CD4-positive, alpha-beta T cell (primary cell): ENCODE data around the gene TPCN1. TPM values are rescaled to one million over a fixed set of nuclear protein-coding genes. Genes with fewer than 3 reads are reported as not detected.

ENCODE experiments used
- ATAC-seq: fragments of 200-7000 bp; cut with Tn5 transposase; one replicate; pipeline ENCODE4 v1.10.0; 2022; ENCODE audit warnings: mild to moderate bottlenecking; ENCODE audit not compliant: poor library complexity
- CTCF ChIA-PET: fragments of 350-600 bp; sonication (Branson Sonifier 250); formaldehyde crosslinking; loops from one replicate; lab custom pipeline; 2021; ENCODE audit warnings: antibody characterized with exemption, inconsistent platforms; lab: Charles Lee
- POLR2A ChIA-PET: fragments of 350-600 bp; sonication (Branson Sonifier 250); formaldehyde crosslinking; loops from one replicate; lab custom pipeline; 2021; ENCODE audit warnings: antibody characterized with exemption, inconsistent platforms; lab: Charles Lee
- DNase-seq, 14 experiments: peaks; one replicate each; pipeline ENCODE4 v3.0.0-alpha.2; 2013 to 2020; ENCODE audit warnings: mixed read lengths in 2 of 14
- H3K27ac ChIP-seq, 2 donors: one replicate each; pipeline versions ENCODE4 v1.5.1 to v1.7.0; 2013; ENCODE audit warnings: low read length in 2 of 2, low read depth in 1 of 2, mild to moderate bottlenecking in 1 of 2
- H3K27me3 ChIP-seq, 2 experiments: 1 replicate in 1 of 2; 2 replicates in 1 of 2; pipeline versions ENCODE4 v1.6.1 to v1.7.0; 2013; ENCODE audit warnings: low read length in 2 of 2, control low read depth in 1 of 2, mild to moderate bottlenecking in 1 of 2, moderate library complexity in 1 of 2; ENCODE audit not compliant: insufficient read depth in 2 of 2, control insufficient read depth in 1 of 2
- H3K36me3 ChIP-seq: one replicate; pipeline ENCODE4 v1.6.1; 2013; ENCODE audit warnings: low read length, control low read depth; ENCODE audit not compliant: insufficient read depth
- H3K4me1 ChIP-seq: one replicate; pipeline ENCODE4 v1.6.1; 2013; ENCODE audit warnings: low read length, control low read depth; ENCODE audit not compliant: insufficient read depth
- H3K4me3 ChIP-seq: one replicate; pipeline ENCODE4 v1.5.1; 2013; ENCODE audit warnings: mild to moderate bottlenecking, low read length, moderate library complexity
- H3K9me3 ChIP-seq, 2 experiments: 1 replicate in 1 of 2; 2 replicates in 1 of 2; pipeline versions ENCODE4 v1.6.1 to v1.7.0; 2013; ENCODE audit warnings: low read length in 2 of 2, mild to moderate bottlenecking in 2 of 2, control low read depth in 1 of 2, moderate library complexity in 1 of 2; ENCODE audit not compliant: control insufficient read depth in 1 of 2, insufficient read depth in 1 of 2
- H3K27ac Mint-ChIP-seq: one replicate; pipeline ENCODE4 v1.8.0; 2020; ENCODE audit warnings: mixed read lengths
- H3K27me3 Mint-ChIP-seq: one replicate; pipeline ENCODE4 v1.8.0; 2021; ENCODE audit warnings: mixed read lengths
- H3K36me3 Mint-ChIP-seq: one replicate; pipeline ENCODE4 v1.8.0; 2021; ENCODE audit warnings: low read depth, mixed read lengths
- H3K4me1 Mint-ChIP-seq: one replicate; pipeline ENCODE4 v1.8.0; 2021; ENCODE audit warnings: low read depth, mixed read lengths
- H3K4me3 Mint-ChIP-seq: one replicate; pipeline ENCODE4 v1.8.0; 2020; ENCODE audit warnings: mild to moderate bottlenecking, mixed read lengths
- H3K9me3 Mint-ChIP-seq: one replicate; pipeline ENCODE4 v1.8.0; 2020; ENCODE audit warnings: mixed read lengths
- intact Hi-C, 2 experiments: fragments of 100-400 bp; cut with DNase I in 1 of 2; cut with micrococcal nuclease in 1 of 2; formaldehyde crosslinking; loops; one replicate each; pipeline versions ENCODE4 v1.15.1 to v1.9.0; 2023 to 2025; cut with DNase I, micrococcal nuclease
- total RNA-seq, 174 experiments: library from RNA in 2 of 174; stranded (reverse) in 2 of 174; gene quantifications; one replicate each; pipeline ENCODE4 v1.2.3 and lab custom pipeline; 2021 to 2026
- TF ChIP-seq, protein P1 (sequence below): fragments of 200-600 bp; IDR thresholded peaks from one replicate; pipeline ENCODE4 v1.8.0; 2022; ENCODE audit warnings: antibody characterized with exemption, mild to moderate bottlenecking

The TPCN1 gene
- total RNA-seq, 2 experiments from 2014 or later, result 52.4 to 59.7 TPM

DNA sequence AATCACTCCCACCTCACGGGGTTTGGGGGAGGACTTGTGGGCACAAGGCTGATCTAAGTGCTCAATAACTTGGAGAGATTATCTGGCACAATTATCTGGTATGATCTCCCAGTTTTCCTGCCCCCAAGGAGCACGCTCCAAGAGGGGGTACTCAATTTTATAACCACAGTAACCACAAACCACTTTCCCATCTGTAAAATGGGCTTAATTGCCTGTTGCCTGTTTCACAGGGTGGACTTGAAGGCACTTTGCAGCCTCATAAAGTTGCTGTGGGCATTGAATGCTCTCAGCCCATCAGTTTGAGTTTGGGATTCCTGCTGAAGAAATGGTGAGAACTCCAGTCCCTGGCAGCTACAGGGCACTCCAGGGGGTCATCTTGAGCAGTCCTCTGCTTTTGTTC is 109.2 kb downstream of the TPCN1 start:
- Histone ChIP-seq H3K27me3 (no peaks in the 10 kb centered on the region), H3K4me1 (peaks cover 44% of the 10 kb centered on the region), H3K27ac (no peak overlapping the region), H3K36me3 (peaks cover 46% of the 10 kb centered on the region), H3K9me3 (no peaks in the 10 kb centered on the region), H3K4me3 (no peak overlapping the region)
- Mint-ChIP-seq H3K4me3 (peak overlapping the region; percentile 30), H3K4me1 (peaks cover 60% of the 10 kb centered on the region), H3K27me3 (no peaks in the 10 kb centered on the region), H3K27ac (peak overlapping the region; percentile 51), H3K36me3 (peaks cover 73% of the 10 kb centered on the region), H3K9me3 (no peaks in the 10 kb centered on the region)
- POLR2A ChIA-PET, result no interaction called here
- TF ChIP-seq, protein P1, sequence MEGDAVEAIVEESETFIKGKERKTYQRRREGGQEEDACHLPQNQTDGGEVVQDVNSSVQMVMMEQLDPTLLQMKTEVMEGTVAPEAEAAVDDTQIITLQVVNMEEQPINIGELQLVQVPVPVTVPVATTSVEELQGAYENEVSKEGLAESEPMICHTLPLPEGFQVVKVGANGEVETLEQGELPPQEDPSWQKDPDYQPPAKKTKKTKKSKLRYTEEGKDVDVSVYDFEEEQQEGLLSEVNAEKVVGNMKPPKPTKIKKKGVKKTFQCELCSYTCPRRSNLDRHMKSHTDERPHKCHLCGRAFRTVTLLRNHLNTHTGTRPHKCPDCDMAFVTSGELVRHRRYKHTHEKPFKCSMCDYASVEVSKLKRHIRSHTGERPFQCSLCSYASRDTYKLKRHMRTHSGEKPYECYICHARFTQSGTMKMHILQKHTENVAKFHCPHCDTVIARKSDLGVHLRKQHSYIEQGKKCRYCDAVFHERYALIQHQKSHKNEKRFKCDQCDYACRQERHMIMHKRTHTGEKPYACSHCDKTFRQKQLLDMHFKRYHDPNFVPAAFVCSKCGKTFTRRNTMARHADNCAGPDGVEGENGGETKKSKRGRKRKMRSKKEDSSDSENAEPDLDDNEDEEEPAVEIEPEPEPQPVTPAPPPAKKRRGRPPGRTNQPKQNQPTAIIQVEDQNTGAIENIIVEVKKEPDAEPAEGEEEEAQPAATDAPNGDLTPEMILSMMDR, result no peak
- CTCF ChIA-PET, result no interaction called here
- intact Hi-C loops, result loop anchor here in 1 of 2 experiments (5.0 to 10.0 kb wide), 3 partner anchors 108 to 634 kb away; partner anchors contain the start of genes DDX54, RBM19, RITA1 and TPCN1
- DNase-seq (no peak), ATAC-seq (no peak)

DNA sequence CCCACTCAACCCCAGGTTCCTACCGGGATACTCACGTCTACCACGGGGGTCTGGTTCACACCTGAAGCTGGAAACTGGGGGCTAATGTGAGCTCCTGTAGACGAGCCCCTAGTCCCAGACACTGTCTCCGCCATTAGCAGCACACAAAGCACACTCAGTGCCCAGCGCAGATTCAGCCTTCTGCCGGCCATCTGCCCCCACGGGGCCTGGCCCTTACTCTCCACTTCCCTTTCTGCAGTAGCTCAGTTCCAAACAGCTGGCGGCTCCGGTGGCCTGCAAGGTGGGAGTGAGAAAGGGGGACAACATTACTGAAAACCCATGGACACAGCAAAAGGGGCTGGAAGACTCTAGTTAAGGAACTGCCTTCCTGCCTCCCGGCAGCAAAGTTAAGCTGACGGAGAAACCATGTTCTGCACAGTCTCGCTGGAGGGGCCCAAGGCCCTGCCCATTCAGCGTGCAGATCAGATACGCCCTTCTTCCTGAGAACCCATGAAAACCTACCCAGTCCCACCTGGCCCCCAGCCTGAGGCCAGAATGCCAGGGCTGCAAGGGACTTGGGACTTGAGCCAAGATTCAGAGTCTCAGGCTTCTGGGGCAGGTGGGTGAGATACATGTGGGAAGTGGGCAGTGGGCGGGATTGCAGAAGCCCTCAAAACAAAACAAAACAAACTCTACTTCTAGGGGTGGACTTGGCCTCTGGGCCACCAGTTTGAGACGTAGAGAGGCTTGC is 111.6 kb downstream of the TPCN1 start:
- Mint-ChIP-seq H3K4me3 (peak overlapping the region; percentile 99), H3K27me3 (no peaks in the 10 kb centered on the region), H3K9me3 (no peaks in the 10 kb centered on the region), H3K27ac (peak overlapping the region; percentile 87), H3K36me3 (peaks cover 57% of the 10 kb centered on the region), H3K4me1 (peaks cover 59% of the 10 kb centered on the region)
- Histone ChIP-seq H3K27ac (no peak overlapping the region), H3K4me1 (peaks cover 47% of the 10 kb centered on the region), H3K27me3 (no peaks in the 10 kb centered on the region), H3K9me3 (no peaks in the 10 kb centered on the region), H3K36me3 (peaks cover 36% of the 10 kb centered on the region), H3K4me3 (peak overlapping the region; percentile 94)
- TF ChIP-seq, protein P1, result no peak
- intact Hi-C loops, result loop anchor here in 1 of 2 experiments (5.0 to 10.0 kb wide), 3 partner anchors 111 to 632 kb away; partner anchors contain the start of genes DDX54, RBM19, RITA1 and TPCN1
- ATAC-seq, result no peak
- ChIA-PET CTCF (no interaction called here), POLR2A (interaction anchor here (0.6 to 0.7 kb wide), 2 partner anchors 30 to 147 kb away, joined by 3 read pairs; no protein-coding TSS in a partner anchor)
- DNase-seq, result no peak

DNA sequence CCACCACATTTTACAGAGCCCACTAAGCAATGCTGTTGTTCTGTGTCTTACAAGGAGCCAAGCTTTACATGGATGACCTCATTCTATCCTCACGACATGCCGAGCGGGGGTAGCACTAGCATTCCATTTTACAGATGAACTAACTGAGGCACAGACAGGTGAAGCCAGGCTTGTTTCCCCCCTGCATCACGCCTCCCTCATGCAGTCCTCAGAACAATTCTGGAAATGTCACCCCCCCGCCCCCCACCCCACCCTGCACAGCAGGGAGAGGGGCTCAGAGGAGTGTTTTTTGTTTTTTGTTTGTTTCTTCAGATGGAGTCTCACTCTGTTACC is 112.1 kb downstream of the TPCN1 start:
- H3K36me3 ChIP-seq, result peaks cover 33% of the 10 kb centered on the region
- H3K27ac ChIP-seq, result no peak overlapping the region
- ATAC-seq (no peak), DNase-seq (no peak)
- Mint-ChIP-seq H3K4me3 (peak overlapping the region; percentile 99), H3K36me3 (peaks cover 53% of the 10 kb centered on the region), H3K9me3 (no peaks in the 10 kb centered on the region), H3K27ac (peak overlapping the region; percentile 87), H3K4me1 (peaks cover 56% of the 10 kb centered on the region), H3K27me3 (no peaks in the 10 kb centered on the region)
- no peaks in the 10 kb centered on the region for H3K9me3 ChIP-seq
- ChIA-PET POLR2A (interaction anchor here (0.6 to 0.7 kb wide), 2 partner anchors 29 to 147 kb away, joined by 3 read pairs; no protein-coding TSS in a partner anchor), CTCF (no interaction called here)
- TF ChIP-seq, protein P1, result no peak
- peaks cover 44% of the 10 kb centered on the region for H3K4me1 ChIP-seq
- intact Hi-C loops, result loop anchor here in 1 of 2 experiments (5.0 to 10.0 kb wide), 3 partner anchors 111 to 631 kb away; partner anchors contain the start of genes DDX54, RBM19, RITA1 and TPCN1
- H3K27me3 ChIP-seq, result no peaks in the 10 kb centered on the region
- H3K4me3 ChIP-seq, result peak overlapping the region; percentile 94
